HG02642 (cell line): ENCODE data around the gene SPAG16.
"Not testable (repeated sequence)": the region's sequence is repeated elsewhere in the genome, so short reads cannot be mapped to it uniquely, and the experiment has no call there.

Experiments used
- ATAC-seq: cut with Tn5 transposase; IDR thresholded peaks from one replicate; pipeline ENCODE4 v1.9.1; 2021; ENCODE audit warnings: mild to moderate bottlenecking; ENCODE audit not compliant: unreplicated experiment, poor library complexity

Gene SPAG16

DNA sequence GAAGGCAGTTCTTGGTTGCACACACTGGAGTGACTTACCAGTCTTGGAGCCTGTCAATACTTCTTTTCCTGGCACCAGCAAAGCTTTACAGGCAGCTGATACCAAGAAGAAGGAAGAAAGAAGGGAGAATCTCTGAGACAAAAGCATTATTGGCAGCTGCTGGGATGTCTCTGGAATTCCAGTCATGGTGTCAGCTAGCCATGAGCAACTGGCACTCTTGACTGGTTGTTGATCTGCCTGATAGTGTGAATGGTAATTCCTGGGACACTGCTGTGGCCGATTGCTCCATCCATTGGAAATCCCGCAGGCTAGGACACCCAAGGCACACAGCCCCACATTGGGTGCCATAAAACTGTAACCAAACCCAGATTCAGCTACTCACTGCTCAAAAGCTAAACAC is 17.8 kb upstream of the SPAG16 start:
- no peak for ATAC-seq

DNA sequence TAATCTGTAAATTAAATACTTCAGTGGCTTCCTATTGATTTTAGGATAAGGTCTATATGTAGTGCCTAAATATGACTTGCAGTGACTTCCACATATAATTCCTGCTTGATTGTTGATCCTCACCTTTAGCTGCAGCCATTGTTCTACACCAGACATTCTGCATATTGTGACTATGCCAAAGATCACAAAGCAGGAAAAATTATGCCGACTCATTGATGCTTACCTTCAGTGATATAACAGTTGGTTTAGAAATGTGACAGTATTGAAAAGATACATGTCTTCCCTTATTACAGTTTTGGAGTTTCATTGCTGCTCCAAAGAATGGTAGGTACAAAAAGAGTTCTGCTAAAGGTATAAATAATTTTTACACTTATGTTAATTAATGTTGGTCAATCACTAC is 12.3 kb upstream of the SPAG16 start:
- ATAC-seq = no peak

DNA sequence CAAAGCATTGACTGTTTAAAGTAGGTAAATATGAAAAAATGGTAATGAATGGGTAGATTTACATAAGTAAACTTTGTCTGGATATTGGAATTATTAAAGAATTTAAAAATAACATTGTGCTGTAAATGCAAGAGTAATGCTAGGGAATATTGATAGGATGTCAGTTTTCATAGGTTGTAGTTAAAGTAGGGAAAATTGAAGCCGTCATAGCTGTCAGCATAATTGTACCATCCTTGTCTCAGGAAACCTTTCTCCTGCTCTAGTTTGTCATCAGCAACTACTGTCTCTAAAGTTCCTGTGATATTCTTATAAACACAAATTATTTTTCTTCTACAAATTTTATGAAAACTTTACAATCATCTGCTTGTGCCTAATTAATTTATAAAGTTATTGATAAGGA is 10.1 kb upstream of the SPAG16 start:
- ATAC-seq = no peak

DNA sequence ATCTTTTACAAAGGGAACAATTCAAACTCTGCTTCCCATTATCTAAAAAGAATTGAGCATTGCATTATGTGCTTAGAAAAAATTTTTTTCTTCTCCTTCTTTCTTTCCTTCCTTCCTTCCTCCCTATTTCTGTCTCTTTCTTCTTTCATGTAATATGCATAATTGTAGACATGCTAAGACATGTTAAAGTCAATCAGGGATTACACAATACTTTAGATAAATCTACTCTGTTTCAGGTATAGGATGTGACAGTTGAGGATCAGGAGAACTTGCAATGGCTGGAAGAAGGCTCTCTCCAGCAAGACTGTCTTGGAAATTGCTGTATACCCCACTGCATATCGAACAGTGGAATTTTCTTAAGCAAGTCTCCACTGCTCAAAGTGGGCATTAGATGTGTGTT is 9.0 kb upstream of the SPAG16 start:
- no peak for ATAC-seq

DNA sequence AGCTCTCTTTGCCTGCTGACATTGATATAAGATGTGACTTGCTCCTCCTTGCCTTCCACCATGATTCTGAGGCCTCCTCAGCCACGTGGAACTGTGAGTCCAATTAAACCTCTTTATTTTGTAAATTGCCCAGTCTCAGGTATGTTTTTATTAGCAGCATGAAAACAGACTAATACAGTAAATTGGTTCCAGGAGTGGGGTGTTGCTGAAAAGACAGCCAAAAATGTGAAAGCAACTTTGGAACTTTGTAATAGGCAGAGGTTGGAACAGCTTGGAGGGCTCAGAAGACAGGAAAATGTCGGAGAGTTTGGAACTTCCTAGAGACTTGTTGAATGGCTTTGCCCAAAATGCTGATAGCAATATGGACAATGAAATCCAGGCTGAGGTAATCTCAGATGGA is 7.1 kb upstream of the SPAG16 start:
- not testable (repeated sequence) for ATAC-seq

DNA sequence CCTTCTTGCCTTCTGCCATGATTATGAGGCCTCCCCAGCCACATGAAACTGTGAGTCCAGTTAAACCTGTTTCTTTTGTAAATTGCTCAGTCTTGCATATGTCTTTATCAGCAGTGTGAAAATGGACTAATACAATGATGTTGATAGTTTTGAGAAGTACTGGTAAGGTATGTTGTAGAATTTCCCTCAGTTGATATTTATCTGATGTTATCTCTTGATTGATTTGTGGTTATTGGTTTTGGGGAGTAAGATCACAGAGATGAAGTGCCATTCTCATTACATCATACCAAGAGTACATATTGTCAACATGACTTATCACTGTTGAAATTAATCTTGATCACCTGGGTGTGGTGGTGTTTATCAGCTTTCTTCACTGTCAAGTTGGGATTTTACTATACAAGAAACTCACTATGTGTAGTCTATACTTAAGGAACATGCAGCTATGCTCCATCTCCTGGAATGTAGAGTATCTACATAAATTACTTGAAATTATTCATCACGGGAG is 5.1 kb upstream of the SPAG16 start:
- no peak for ATAC-seq

DNA sequence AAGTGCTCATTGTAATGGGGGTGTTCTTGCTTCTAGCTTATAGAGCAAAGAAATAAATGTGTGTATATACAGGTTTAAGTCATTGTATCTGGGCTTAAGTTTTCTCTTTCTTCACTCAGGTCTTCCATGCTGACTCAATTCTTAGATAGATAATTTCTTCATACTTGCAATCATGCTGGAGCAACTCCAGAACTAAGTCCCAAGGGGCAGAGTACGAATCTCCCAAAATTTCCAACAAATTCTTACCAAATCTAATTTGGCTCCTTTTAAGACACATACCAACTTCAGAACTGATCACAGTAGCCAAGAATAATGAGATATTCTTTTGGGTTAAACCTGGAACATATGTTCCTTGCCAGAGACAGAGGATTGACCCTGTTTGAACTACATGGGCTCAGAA is 4.3 kb upstream of the SPAG16 start:
- ATAC-seq = no peak

DNA sequence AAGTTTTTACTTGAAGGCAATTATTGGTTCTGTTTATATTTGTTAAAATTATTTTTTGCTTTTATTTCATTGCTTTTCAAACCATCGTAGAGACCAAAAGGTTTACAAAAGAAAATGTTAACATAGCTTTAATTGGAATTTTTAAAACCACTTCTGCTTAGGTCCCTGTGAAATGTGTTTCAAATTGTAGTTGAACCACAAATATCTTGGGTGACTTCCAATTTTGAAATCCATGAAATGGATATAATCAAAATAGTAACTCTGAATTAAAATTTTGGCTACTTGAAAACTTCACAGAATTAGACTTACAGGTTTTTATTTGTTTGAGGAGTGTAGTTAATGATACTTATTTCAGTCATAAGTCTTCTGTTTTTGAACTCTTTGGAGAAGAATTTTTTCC is 3.1 kb upstream of the SPAG16 start:
- ATAC-seq = no peak

DNA sequence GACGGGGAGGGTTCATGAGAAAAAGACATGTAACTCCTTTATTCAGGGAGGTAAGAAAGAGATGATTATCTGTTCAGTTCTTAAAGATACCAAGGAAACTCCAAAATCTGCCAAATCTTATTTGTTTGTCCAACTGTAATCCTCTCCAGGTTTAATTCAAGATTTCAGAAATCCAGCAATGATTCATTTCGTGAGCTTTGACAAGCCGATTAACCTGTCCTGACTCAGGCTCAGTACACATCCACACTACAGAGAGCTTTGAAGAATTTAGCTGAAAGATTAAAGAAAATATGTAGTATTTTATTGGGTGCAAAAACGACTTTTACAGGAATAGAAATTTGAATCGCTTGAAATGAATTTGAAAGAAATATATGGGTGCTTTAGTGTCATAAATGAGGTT is 1.1 kb downstream of the SPAG16 start:
- no peak for ATAC-seq

DNA sequence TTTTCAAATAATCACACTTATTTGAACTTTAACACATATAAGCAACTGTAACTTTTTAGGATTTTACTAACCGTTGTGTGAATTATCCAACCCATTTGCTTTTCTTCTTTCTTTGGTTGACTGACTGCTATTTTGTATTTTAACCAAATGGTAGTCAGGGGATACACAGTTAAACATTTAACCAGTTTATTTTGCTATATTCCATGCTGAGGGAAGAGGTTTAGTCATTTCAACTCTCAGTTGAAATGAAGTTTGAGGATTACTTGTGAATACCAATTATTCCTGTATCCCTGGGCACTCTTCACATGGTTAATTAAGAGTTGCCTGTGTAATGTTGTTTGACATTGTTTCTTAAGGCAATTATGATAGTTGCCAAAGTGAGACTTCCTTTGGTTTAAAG is 1.9 kb downstream of the SPAG16 start:
- no peak for ATAC-seq

DNA sequence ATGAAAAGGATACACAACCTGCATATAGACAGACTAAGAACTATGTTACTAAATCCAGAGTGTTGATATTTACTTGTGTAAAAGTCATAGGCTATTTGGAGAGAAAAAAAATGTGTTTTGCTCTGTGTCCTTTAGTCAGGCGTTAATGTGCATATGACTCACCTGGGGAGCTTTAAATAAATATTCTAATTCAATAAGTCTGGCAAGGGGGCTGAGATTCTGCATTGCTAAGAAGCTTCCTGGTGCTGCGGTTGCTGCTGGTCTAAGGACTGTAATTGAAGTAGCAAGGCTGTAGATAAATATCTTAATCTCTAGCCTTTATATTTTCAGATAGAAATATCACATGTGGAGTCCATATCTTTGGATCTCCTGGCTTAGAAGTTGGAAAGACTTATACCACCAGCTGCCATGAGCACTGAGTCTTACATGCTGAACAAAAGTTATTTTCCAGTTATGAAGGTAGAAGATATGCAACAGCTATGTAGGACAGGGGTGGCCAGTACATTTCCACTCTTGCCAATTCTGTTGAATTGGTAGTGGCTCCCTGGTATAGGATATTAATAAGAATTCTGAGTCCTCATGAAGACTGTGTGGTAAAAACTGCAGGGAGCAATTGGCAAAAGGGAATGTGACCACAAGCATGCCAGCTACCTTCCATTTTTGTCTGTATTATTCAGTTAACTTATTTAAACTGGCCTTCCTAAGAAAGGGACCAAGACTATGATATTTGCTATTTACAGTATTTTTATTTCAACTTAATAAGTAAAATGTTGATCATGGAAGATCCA is 4.8 kb downstream of the SPAG16 start:
- ATAC-seq = no peak

DNA sequence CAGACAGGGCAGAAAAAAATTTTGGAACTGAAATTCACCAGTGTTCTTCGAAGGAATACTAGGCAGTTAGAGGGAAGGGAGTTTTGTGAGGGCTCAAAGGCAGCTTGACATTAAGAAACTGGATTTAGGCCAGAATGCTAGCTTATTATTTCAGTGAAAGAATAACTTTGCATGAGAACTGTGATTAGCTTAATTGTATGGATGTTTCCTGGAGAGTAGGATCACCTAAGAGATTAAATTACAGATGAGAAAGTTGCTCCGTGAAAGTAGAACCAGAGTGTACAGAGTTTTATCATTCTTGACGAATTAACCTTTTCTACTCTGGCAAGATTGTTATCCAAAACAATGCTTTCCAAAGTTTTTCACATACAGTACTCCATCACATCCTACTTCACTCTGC is 6.2 kb downstream of the SPAG16 start:
- no peak for ATAC-seq

DNA sequence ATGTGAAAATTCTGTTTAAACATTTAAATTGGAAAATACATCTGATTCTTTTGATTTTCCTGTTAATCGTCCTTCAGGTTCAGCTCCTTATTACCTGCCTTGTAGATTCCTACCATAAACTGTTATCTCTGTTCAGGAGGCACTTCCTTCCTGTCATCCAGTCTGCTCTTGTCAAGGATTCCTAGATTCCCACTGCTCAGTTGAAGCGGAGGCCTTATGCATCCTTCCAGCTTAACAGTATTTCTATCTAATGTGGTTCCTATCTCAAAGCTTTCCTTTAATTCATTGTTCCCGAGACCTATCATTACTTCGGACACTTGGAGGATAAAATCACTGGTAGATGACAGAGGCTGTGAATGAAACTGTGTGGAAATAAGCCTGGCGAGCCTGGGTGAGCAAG is 12.0 kb downstream of the SPAG16 start:
- no peak for ATAC-seq

DNA sequence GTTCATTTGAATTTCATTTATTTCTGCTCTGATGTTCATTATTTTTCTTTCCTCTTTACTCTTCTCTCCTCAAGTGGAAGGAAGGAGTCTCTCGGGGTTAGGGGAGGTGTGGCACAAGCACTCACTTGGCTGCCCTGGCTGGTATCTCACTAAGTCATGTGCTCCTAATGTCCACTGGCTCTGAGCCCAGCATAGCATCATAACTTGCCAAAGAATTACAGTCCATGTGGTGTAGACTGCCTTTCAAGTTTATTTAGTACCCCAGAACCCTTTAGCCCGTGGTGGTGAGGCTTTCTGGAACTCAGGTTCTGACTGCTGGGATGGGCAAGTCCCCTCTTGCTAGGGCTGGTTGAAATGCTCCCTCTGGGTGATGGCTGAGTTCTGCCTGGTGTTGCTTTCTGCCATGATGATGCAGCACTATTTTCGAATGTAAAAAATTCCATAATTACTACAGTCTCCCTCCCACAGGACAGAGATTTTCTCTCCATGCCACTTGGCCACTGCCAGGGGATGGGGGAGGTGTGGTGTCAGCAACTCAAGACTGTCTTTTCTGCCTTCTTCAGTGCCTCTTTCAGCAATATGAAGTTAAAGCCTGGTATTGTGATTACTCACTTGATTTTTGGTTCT is 22.2 kb downstream of the SPAG16 start:
- ATAC-seq = no peak

DNA sequence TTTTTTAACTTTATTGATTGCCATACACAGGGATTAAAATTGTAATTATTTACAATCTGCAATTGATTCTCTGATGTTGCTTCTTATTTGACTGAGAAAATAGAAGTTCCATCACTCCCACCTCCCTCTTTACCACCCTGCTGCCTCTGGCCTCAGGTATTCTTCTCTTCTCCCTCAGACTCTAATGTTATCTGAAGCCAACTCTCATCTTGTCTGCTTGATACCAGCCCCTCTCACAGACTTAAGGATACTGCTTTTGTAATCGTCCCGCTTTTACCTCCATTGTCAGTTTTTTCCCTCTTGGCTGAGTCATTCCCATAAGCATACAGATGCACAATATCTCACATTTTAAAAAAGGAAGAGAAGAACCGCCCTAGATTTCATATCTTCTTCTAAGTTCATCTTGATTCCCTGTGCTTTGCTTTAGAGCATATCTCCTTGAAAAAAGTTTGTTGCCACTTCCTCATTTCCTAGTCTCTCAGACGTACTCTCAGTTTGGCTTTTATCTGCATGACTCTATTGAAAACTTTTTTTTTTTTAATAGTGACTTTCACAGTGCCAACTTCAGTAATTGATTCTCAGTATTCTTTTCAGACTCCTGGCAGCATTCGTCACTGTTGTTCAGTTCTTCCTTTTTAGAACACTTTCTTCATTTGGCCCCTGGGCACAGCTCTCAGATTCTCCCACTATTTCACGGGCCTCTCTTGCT is 31.1 kb downstream of the SPAG16 start:
- no peak for ATAC-seq

DNA sequence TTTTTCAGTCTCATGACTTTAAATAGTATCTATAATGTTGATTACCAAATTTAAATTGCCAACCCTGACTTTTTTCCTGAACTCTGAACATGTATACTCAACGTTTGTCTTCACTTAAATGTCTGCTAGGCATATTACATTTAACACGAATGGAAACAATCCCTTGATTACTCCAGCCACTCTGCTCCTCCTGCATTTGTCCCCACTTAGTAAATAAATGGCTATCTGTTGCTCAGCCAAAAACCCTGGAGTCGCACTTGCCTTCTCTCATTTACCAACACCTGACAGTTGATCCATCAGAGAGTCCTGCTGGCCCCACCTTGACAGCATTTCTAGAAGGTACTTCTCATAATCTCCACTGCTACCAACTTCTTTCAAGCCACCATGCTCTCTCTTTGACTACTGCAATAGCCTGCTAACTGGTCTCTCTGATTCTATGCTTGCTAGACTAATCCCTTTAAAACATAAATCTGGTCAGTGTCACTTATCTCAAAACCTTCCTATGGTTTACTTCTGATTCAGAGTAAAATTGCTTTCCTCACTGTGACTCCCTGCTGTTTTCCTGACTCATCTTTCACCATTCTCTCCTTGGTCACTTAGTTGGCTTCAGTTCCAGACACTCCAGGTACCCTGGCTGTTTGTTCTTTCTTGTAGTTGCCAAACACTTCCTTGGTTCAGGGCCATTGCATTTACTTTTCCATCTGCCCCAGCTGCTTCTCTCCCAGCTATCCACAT is 31.9 kb downstream of the SPAG16 start:
- ATAC-seq = no peak

DNA sequence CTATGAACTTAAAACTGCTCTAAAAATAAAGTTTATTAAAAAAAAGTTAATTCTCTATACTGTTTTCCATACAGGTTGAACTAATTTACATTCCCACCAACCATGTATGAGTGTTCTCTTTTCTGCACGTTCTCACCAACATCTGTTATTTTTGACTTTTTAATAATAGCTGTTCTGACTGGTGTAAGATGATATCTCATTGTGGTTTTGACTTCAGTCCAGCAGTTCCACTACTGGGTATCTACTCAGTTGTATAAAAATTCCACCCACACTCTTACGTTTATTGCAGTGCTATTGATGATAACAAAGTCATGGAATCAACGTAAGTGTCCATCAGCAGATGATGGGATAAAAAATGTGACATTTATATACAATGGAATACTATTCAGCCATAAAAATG is 33.7 kb downstream of the SPAG16 start:
- ATAC-seq = no peak

DNA sequence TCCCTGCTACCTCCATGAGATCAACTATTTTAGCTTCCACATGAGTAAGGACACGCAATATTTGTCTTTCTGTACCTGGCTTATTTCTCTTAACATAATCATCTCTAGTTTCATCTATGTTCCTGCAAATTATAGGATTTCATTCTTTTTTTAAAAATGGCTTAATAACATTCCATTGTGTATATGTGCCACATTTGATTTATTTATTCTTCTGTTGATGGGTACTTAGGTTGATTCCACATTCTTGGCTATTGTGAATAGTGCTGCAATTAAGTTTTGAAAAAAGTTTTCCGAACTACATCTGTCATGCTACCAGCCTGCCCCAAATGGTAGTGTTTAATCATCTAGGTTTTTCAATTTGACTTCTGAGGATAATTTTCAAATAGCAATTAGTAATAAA is 36.3 kb downstream of the SPAG16 start:
- ATAC-seq = no peak

DNA sequence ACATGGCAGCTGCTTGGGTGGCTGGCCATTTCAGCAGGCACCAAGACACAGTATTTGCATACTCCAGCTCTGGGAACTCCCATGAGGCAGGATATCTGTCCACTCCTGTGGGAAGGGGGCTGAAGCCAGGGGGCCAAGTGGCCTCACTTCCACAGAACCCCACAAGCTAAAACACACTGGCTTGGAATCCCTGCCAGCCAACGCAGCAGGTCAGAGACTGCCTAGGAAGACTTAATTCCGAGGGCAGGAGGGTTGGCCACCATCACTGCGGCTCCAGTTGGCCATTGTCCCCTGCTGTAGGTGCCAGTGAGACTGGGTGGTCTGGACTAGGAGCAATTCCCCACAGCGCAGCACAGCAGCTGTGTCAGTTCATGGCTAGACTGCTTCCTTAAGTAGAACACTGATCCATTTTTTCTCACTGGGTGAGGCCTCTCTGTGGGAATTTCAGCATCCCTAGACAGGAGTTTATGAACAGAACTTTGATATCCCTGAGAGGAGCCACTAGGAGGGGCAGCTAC is 52.0 kb downstream of the SPAG16 start:
- no peak for ATAC-seq

DNA sequence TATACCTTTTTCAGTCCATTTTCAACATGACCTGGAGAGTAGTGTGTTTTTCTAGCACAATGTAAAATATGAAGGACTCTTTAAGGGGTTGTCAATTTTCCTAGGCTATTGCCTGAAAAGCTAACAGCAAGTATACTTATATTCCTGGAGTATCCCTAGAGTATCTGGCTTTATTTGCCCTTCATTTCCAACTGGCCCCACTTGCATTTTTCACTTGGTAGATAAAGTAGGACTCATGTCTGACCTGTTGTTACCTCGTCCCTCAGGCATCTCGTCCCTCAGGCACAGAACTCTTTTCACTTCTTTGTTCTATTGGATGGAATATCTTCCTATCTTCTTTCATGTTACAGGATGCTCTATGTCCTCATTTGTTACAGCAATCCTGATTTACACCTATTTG is 69.2 kb downstream of the SPAG16 start:
- no peak for ATAC-seq

DNA sequence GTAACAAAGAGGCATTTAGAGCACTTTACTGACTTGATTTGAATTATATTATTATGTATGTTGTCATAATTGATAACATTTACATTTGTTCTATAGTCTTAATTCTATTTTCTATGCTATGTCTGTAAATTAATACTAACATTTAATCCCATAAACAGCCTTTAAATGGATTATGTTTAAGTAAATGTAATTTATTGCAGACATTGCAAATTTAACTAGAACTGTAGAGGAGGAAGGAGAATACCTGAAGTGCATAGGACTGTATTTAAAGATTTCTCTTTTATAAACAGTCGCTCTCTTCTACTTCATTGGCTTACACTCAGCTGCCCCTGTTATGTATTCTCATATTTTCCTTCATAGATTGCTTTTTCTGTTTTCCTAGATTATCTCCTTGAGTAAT is 92.4 kb downstream of the SPAG16 start:
- no peak for ATAC-seq
